ENCODE data around the gene CDON. TPM values are rescaled to one million over a fixed set of nuclear protein-coding genes. Genes with fewer than 3 reads are reported as not detected.
A peak's percentile ranks its signal among the peaks of the same experiment; 100 is the strongest.

The CDON gene
- total and polyA plus RNA-seq, 2 of the 13 experiments (the other 11 are each of a cell fraction or from before 2014, with no cell fraction given) = 9.6 to 12.8 TPM

DNA sequence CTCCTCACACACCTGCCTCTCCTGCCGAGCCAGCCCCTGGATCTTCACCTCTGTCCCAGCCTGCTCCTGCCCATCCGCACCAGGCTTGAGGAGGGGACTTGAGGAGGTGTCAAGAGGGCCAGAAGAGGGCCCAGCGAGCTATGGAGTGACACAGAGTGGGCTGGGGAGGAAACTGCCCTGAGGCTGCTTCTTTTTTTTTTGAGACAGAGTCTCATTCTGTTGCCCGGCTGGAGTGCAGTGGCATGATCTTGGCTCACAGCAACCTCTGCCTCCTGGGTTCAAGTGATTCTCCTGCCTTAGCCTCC lies 21.9 kb upstream of the CDON start (continued):
- TF ChIP-seq, protein P1, sequence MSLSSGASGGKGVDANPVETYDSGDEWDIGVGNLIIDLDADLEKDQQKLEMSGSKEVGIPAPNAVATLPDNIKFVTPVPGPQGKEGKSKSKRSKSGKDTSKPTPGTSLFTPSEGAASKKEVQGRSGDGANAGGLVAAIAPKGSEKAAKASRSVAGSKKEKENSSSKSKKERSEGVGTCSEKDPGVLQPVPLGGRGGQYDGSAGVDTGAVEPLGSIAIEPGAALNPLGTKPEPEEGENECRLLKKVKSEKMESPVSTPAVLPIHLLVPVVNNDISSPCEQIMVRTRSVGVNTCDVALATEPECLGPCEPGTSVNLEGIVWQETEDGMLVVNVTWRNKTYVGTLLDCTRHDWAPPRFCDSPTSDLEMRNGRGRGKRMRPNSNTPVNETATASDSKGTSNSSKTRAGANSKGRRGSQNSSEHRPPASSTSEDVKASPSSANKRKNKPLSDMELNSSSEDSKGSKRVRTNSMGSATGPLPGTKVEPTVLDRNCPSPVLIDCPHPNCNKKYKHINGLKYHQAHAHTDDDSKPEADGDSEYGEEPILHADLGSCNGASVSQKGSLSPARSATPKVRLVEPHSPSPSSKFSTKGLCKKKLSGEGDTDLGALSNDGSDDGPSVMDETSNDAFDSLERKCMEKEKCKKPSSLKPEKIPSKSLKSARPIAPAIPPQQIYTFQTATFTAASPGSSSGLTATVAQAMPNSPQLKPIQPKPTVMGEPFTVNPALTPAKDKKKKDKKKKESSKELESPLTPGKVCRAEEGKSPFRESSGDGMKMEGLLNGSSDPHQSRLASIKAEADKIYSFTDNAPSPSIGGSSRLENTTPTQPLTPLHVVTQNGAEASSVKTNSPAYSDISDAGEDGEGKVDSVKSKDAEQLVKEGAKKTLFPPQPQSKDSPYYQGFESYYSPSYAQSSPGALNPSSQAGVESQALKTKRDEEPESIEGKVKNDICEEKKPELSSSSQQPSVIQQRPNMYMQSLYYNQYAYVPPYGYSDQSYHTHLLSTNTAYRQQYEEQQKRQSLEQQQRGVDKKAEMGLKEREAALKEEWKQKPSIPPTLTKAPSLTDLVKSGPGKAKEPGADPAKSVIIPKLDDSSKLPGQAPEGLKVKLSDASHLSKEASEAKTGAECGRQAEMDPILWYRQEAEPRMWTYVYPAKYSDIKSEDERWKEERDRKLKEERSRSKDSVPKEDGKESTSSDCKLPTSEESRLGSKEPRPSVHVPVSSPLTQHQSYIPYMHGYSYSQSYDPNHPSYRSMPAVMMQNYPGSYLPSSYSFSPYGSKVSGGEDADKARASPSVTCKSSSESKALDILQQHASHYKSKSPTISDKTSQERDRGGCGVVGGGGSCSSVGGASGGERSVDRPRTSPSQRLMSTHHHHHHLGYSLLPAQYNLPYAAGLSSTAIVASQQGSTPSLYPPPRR (CRISPR knock-in tag; IDR thresholded peaks at IDR 0.05; ENCODE audit: borderline replicate concordance) = no peak
- TF ChIP-seq, protein P2, sequence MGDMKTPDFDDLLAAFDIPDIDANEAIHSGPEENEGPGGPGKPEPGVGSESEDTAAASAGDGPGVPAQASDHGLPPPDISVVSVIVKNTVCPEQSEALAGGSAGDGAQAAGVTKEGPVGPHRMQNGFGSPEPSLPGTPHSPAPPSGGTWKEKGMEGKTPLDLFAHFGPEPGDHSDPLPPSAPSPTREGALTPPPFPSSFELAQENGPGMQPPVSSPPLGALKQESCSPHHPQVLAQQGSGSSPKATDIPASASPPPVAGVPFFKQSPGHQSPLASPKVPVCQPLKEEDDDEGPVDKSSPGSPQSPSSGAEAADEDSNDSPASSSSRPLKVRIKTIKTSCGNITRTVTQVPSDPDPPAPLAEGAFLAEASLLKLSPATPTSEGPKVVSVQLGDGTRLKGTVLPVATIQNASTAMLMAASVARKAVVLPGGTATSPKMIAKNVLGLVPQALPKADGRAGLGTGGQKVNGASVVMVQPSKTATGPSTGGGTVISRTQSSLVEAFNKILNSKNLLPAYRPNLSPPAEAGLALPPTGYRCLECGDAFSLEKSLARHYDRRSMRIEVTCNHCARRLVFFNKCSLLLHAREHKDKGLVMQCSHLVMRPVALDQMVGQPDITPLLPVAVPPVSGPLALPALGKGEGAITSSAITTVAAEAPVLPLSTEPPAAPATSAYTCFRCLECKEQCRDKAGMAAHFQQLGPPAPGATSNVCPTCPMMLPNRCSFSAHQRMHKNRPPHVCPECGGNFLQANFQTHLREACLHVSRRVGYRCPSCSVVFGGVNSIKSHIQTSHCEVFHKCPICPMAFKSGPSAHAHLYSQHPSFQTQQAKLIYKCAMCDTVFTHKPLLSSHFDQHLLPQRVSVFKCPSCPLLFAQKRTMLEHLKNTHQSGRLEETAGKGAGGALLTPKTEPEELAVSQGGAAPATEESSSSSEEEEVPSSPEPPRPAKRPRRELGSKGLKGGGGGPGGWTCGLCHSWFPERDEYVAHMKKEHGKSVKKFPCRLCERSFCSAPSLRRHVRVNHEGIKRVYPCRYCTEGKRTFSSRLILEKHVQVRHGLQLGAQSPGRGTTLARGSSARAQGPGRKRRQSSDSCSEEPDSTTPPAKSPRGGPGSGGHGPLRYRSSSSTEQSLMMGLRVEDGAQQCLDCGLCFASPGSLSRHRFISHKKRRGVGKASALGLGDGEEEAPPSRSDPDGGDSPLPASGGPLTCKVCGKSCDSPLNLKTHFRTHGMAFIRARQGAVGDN (CRISPR knock-in tag; IDR thresholded peaks at IDR 0.05) = peak; percentile 51

Measured in HepG2 (cell line).